22Rv1 (cell line): ENCODE results near the gene PLEKHG1.
A peak's percentile ranks its signal among the peaks of the same experiment; 100 is the strongest.

Source experiments
- H3K27ac ChIP-seq: fragments of 450-650 bp; 2 replicates; pipeline ENCODE4 v1.5.1; 2017
- ZFX ChIP-seq: fragments of 450-650 bp; IDR thresholded peaks from 2 replicates; pipeline ENCODE4 v1.6.1; 2017; ENCODE audit warnings: antibody characterized with exemption, borderline replicate concordance
- TF ChIP-seq, protein P1 (sequence below): fragments of 450-650 bp; IDR thresholded peaks from 2 replicates; pipeline ENCODE4 v1.5.1; 2017; ENCODE audit warnings: mild to moderate bottlenecking

The PLEKHG1 gene

DNA sequence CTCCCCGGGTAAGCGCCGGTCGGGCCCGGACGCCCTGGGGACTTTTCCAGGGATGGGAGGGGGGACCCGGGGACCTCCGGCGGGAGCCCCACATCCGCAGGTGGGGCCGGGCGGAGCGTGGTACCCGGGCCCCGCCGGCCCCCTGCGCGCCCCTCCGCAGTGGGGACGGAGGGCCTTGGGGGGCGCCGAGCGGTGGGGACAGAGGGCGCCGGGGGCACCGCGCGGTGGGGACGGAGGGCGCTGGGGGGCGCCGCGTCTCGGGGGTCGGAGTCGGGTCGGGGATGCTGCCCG lies 270 bp downstream of the PLEKHG1 start:
- TF ChIP-seq, protein P1, sequence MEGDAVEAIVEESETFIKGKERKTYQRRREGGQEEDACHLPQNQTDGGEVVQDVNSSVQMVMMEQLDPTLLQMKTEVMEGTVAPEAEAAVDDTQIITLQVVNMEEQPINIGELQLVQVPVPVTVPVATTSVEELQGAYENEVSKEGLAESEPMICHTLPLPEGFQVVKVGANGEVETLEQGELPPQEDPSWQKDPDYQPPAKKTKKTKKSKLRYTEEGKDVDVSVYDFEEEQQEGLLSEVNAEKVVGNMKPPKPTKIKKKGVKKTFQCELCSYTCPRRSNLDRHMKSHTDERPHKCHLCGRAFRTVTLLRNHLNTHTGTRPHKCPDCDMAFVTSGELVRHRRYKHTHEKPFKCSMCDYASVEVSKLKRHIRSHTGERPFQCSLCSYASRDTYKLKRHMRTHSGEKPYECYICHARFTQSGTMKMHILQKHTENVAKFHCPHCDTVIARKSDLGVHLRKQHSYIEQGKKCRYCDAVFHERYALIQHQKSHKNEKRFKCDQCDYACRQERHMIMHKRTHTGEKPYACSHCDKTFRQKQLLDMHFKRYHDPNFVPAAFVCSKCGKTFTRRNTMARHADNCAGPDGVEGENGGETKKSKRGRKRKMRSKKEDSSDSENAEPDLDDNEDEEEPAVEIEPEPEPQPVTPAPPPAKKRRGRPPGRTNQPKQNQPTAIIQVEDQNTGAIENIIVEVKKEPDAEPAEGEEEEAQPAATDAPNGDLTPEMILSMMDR: no peak
- TF ChIP-seq ZFX: no peak
- H3K27ac ChIP-seq: no peak overlapping the region

DNA sequence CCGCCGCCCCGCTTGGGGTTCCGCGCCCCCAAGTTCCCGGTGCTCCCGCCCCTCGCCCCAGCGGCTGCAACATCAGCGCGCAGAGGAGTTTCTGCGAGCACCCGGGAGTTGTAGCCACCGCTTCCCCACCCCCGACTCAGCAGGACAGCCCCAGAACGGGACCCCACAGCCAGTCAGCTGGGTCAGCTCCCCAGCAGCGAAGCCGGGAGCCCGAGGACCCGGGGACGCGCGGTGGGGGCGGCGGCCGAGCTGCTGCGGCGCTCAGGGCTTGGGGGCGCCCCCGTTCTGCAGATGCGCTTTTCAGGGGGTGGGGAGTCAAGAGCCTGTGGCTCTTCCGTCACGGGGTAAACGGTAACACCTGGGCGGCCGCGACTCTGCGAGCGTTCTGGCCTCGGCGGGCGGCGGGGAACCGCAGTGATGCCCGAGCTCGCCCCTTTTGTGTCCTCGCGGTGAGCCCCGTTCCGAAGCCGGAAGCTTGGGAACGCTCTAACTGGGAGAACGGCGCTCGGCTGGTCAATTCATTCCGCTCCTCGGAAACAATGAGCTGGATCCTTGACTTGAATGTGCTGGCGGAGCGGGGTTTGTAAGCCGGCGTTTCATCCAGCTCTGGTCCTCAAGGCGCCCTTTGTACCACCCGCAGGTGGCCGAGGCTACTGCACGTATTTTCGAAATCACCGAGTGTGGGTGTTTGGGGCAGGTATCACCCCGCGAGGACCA lies 774 bp downstream of the PLEKHG1 start:
- H3K27ac ChIP-seq: no peak overlapping the region
- no peak for TF ChIP-seq ZFX
- TF ChIP-seq, protein P1: peak; percentile 60

DNA sequence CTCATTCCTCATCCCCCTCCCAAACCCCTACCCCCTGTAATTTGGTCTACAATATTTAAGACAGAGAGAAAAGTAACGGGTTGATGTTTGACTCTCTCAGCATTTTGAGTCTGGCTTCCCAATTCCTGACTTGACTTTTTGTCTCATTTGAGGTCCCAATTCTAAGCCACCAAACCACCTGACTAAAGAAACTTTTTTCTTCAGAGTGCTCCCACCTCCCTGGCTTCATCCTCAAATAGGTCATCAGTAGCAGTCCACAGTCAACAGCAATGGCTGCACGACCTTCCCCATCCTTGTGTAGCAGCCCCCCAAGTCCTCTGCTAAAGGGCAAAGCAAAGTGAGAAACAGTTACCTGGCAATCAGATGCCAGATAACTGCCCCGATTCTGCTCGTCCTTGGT lies 1.8 kb downstream of the PLEKHG1 start:
- no peak overlapping the region for H3K27ac ChIP-seq
- TF ChIP-seq, protein P1: no peak
- TF ChIP-seq ZFX: no peak

DNA sequence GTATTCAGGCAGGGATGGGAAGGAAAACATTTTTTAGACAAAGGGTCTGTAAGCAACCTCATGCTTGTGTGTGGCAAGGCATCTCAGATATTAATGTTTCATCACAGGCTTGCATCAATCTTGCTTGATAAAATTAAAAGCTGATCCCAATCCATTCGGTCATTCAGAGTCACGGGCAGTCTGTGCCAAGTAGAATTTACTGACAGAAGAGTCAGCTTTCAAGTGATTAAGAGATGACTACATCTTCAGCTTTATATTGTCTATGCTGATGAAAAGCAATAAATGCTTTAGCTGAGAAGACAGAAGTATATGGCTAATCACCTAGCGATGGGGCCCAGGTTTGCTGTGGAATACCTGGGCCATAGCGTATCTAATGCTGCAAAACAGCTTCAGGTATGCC lies 3.5 kb downstream of the PLEKHG1 start:
- no peak overlapping the region for H3K27ac ChIP-seq
- no peak for TF ChIP-seq ZFX
- TF ChIP-seq, protein P1: no peak

DNA sequence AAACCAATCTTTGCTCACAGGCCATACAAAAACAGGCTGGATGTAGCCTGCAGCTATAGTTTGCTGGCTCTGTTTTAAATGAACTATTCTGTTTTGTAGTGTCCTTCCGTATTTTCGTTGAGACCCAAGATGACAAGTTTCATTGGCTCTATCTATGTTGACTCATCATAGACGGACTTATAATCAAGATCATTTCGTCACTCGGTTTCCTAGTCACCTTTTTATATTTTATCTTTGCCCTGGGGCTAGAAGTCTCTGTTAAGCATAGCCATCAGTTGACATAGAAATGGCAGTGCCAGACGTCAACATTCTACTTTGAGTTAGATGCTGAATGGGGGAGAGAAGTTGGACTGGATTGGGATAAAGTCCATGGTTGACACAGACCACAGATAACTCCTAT lies 4.8 kb downstream of the PLEKHG1 start:
- no peak overlapping the region for H3K27ac ChIP-seq
- no peak for TF ChIP-seq ZFX
- TF ChIP-seq, protein P1: no peak

DNA sequence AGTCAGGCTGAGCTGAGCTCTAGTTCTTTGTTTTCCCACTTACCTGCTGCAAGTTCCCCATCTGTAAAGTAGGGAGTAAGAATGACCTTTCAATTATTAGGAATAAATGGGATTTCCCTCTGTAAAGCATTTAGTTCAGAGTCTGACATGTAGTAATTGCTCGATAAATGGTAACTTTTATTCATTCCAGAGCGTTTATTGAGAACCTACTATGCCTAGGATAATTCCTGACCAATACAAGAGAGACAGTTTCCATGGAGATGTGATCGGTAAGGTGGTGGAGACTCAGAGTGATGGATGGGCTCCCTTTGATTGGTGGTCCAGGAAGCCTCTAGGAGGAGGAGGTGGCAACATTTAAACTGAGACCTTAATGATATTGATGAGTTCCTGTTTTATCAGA lies 5.6 kb downstream of the PLEKHG1 start:
- no peak overlapping the region for H3K27ac ChIP-seq
- TF ChIP-seq ZFX: no peak
- TF ChIP-seq, protein P1: no peak

DNA sequence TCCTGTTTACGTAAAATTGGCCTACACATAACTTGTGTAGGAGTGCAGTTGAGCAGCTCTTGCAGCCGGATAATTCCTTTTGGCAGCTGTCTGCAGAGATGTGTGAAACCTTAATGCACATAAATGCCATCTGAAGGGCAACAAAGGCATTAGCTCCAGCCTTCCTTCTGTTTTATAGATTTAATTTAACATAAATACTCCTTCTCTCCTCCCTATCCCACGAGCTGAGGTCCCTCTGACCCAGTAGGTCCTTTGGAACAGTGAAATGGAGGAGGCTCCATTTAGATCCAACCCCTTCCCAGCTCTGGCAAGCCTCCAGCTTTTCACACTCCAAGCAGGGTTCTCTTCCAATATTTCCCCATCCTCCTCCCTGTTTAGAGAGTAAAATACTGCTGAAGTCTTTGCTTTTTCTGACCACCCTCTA lies 6.5 kb downstream of the PLEKHG1 start:
- TF ChIP-seq ZFX: no peak
- TF ChIP-seq, protein P1: no peak
- no peak overlapping the region for H3K27ac ChIP-seq
